ENCODE data around the gene SLC27A4. TPM values are rescaled to one million over a fixed set of nuclear protein-coding genes. Genes with fewer than 3 reads are reported as not detected.

The SLC27A4 gene
- total and polyA plus RNA-seq, 10 of the 15 experiments (the other 5 are each of a cell fraction or from before 2014, with no cell fraction given), result 0.13 to 14.0 (median 7.6) TPM

DNA sequence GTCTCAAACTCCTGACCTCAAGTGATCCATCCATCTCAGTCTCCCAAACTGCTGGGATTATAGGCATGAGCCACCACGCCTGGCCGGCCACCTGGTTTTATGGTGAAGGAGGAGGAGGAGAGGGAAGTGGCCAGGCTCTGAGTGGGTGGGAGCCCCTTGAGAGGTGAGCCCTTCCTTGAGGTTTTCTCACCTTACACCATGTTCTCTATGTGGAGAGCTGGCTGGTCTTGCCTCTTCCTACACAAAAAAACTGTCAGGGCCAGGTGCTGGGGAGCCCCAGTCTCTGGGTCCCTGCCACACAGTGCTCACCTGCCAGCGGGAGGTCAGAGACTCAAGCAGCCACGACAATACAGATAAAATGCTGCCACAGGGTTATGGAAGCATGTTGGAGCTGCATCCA, 46.2 kb upstream of the SLC27A4 start (continued):
- no peak for TF ChIP-seq TBL1XR1 (IDR thresholded peaks at IDR 0.05; ENCODE audit: low read depth, low read length)
- TF ChIP-seq MEF2B (IDR thresholded peaks at IDR 0.05; ENCODE audit: partially characterized antibody, poor library complexity, severe bottlenecking), result peak; percentile 49
- no peak for TF ChIP-seq RUNX3 (IDR thresholded peaks at IDR 0.05; ENCODE audit: low read length)
- no peak for TF ChIP-seq BRCA1 (IDR thresholded peaks at IDR 0.05; ENCODE audit: low read depth, low read length)

DNA sequence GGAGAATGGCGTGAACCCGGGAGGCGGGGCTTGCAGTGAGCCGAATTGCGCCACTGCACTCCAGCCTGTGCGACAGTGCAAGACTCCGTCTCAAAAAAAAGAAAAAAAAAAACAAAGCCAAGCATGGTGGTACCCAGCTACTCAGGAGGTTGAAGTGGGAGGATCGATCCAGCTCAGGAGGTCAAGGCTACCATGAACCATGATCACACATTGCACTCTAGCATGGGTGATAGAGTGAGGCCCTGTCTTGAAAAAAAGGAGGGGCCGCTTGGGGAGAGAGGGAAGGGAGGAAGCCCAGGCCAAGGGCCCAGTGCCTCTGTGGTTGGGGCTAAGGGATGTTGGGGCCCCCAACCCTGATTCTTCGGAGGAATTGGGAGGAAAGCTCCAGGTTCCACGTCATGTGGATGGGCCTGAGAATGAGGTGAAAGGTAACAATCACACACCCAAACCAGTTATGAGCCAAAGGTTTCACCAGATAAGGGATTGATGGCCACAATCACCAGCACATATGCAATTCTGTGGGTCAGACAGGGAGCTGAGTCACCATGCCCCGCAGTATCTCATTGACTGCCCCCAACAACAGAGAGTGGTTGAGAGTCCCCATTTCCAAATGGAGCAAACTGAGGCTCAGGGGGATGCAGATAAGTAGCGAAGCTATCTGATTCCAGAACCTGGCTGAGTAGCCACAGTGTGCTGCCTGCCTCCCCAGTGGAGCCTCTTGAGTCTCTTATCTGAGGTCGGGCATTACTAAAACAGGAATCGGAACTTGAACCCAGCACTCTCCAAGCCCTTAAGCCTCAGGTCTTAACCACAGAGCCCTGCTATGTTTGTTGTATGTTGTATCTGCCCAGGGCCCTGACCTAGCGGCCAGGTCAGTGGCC, 43.7 kb upstream of the SLC27A4 start:
- H3K4me2 ChIP-seq (ENCODE audit: control insufficient read depth, insufficient read depth), result no peak overlapping the region

More for the DNA sequence above, 43.7 kb upstream of the SLC27A4 start:
- ATAC-seq (no peak), FAIRE-seq (no peak), DNase-seq (ENCODE audit: low read depth, low spot score) (no peak)
- Histone ChIP-seq H3K79me2 (ENCODE audit: control insufficient read depth, insufficient read depth, low read length) (no peaks in the 10 kb centered on the region), H3K9me3 (replicated peaks; ENCODE audit: control insufficient read depth, insufficient read depth, low read length) (no peaks in the 10 kb centered on the region), H3K9ac (ENCODE audit: control insufficient read depth, insufficient read depth, low read length) (no peak overlapping the region), H3K27me3 (replicated peaks in 1 of 2; ENCODE audit: control insufficient read depth in 2 of 2, insufficient read depth in 2 of 2, low read length in 1 of 2) (no peaks in the 10 kb centered on the region), H3K27ac (ENCODE audit: control insufficient read depth, insufficient read depth) (no peak overlapping the region), H3K4me1 (ENCODE audit: control insufficient read depth, insufficient read depth, low read length) (no peaks in the 10 kb centered on the region), H3K4me3 (no peak overlapping the region), H4K20me1 (ENCODE audit: control insufficient read depth, insufficient read depth) (no peaks in the 10 kb centered on the region), H2AFZ (ENCODE audit: control insufficient read depth, low read depth, low read length) (no peak overlapping the region), H3K36me3 (ENCODE audit: control insufficient read depth in 2 of 2, insufficient read depth in 2 of 2, low read length in 1 of 2) (no peaks in the 10 kb centered on the region)
- no TSS peak for BruUV-seq (replicated peaks)
- ChIA-PET RAD21 (ENCODE audit: unreplicated experiment) (no interaction called here), SMC1A (ENCODE audit: uncharacterized antibody, unreplicated experiment) (interaction anchor here (1.2 to 1.5 kb wide), 2 partner anchors 123 to 388 kb away, joined by 3 read pairs; no protein-coding TSS in a partner anchor), POLR2A (no interaction called here), CTCF (interaction anchor here (0.6 to 4.2 kb wide), 8 partner anchors 12 to 794 kb away, joined by 3 to 34 read pairs (median 3); no protein-coding TSS in a partner anchor)
- TF ChIP-seq RAD51 (IDR thresholded peaks at IDR 0.05) (no peak), TCF12 (IDR thresholded peaks at IDR 0.05; ENCODE audit: low read depth, low read length) (no peak), EED (IDR thresholded peaks at IDR 0.05; ENCODE audit: low read depth) (no peak)
- TF ChIP-seq, protein P1, sequence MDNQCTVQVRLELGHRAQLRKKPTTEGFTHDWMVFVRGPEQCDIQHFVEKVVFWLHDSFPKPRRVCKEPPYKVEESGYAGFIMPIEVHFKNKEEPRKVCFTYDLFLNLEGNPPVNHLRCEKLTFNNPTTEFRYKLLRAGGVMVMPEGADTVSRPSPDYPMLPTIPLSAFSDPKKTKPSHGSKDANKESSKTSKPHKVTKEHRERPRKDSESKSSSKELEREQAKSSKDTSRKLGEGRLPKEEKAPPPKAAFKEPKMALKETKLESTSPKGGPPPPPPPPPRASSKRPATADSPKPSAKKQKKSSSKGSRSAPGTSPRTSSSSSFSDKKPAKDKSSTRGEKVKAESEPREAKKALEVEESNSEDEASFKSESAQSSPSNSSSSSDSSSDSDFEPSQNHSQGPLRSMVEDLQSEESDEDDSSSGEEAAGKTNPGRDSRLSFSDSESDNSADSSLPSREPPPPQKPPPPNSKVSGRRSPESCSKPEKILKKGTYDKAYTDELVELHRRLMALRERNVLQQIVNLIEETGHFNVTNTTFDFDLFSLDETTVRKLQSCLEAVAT (IDR thresholded peaks at IDR 0.05), result no peak
- in situ Hi-C loops (cut with MboI) (no loop called here), intact Hi-C loops (cut with micrococcal nuclease; ENCODE audit: unreplicated experiment) (no loop called here)
- WGBS (ENCODE audit: insufficient coverage, insufficient replicate concordance, low lambda C conversion rate, missing lambda C conversion rate), result 61% methylated on average over 16 of the region's 16 CpGs

Data from GM12878 (cell line).